Measurements from ENCODE around the gene FAM3A.
A peak's percentile ranks its signal among the peaks of the same experiment; 100 is the strongest.

FAM3A gene

DNA sequence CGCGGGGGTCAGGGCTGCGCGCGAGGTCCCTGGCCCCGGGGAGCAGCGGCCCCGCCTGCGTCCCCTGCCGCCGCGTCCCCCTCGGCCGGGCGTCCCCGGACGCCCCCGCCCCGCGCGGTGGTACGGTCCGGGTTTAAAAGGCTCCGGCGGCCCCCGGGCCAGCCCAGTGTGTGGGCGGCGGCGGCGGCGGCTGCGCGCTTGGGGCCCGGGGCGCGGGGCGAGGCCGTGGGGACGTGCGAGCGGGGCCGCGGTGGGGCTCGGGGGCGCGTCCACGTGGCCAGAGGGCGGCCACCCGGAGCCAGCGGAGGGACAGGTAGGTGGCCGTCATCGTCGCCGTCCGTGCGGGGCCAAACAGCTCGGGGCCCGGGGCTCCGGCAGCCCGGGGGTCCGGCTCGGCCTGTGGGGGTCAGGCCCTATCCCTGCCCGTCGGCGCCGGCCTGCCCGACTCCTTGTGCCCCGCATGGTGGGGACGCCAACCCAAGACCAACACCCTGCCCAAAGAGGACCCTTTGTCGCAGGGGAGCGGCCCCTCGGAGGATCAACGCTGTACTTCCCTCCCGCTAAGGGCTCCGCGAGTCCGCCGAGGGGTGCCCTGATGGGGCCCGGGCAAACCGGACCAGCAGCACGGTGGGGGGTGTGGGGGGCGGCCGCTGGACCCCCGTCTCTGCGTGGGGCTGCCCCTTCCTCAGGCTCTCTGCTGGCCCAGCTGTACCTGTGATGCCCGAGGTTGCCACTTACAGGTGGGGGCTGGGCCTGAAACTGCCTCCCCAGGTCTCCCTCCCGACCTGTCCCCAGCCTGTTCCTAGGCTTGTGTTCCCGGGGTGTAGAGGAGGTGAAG lies 57.7 kb downstream of the FAM3A start, which contains the start of gene PLXNA3:
TSS of gene PLXNA3 (plus strand) at position 166 of the 838 bp plus-strand sequence. CDS start 1,903 bp downstream, outside the sequence.
- DNase-seq: peak; percentile 31

- peak; percentile 52 for DNase-seq
Measured at GRCh38 chrX:154457491-154458115, 58.4 kb downstream of the FAM3A start.
